ENCODE measurements around the gene KCNQ1.

GRCh38 chr11:2834503-2835273, 389.9 kb downstream of the KCNQ1 start:
- TF ChIP-seq, protein P1, sequence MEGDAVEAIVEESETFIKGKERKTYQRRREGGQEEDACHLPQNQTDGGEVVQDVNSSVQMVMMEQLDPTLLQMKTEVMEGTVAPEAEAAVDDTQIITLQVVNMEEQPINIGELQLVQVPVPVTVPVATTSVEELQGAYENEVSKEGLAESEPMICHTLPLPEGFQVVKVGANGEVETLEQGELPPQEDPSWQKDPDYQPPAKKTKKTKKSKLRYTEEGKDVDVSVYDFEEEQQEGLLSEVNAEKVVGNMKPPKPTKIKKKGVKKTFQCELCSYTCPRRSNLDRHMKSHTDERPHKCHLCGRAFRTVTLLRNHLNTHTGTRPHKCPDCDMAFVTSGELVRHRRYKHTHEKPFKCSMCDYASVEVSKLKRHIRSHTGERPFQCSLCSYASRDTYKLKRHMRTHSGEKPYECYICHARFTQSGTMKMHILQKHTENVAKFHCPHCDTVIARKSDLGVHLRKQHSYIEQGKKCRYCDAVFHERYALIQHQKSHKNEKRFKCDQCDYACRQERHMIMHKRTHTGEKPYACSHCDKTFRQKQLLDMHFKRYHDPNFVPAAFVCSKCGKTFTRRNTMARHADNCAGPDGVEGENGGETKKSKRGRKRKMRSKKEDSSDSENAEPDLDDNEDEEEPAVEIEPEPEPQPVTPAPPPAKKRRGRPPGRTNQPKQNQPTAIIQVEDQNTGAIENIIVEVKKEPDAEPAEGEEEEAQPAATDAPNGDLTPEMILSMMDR (optimal IDR thresholded peaks at IDR 0.05 in 1 of 3, IDR thresholded peaks at IDR 0.05 in 1 of 3, conservative IDR thresholded peaks at IDR 0.05 in 1 of 3; ENCODE audit: extremely low read depth in 1 of 3, insufficient read depth in 2 of 3, low read length in 3 of 3) = no peak
- no peak for TF ChIP-seq EZH2 (IDR thresholded peaks at IDR 0.05; ENCODE audit: low read length)

All from keratinocyte (primary cell).